ENCODE data around the gene BSN.
A peak's percentile ranks its signal among the peaks of the same experiment; 100 is the strongest.

Gene BSN

DNA sequence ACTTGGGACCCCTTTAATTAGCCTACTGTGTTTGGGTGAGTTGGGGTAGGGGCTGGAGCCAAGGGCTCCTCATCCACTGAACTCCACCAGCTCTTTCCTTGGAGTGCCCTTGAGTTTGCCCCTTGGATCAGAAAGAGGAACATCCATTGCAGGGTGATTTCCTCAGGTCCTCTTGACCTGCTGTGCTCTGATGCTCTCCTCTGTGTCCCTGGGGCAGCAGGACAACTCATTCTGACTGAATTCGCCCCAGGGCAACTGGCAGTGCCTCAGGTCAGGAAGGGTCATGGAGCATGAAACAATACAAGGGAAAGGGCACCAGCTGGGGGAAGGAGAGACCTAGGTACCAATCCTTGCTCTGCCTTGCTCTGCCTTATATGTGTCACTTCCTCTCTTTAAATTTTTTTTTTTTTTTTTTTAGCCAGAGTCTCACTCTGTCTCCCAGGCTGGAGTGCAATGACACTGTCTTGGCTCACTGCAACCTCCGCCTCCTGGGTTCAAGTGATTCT is 47.8 kb downstream of the BSN start:
- DNase-seq = no peak

DNA sequence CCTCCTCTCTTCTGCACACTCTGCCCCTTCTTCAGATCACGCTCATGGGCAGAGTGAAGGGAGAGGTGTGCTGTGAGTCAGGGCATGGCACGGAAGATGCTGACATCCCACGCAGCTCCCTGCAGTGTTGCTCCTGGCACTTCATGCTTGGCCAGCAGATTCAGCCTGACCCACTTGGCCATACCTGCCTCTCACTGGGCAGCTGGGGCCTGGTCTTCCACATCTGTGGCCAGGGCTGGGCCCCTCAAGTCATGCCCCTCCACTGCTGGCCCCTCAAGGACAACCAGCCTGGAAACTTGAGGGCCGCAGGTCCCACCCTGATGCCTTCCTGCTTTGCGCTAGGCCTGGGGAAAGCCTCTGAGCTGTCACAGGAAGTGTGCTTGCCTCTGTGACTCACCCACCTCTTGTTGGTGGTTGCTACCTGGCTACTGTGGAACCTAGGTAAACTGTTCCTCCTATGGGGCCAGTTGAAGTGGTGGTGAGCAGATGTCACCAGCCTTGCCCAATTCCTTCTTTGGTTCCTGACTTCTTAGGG is 48.7 kb downstream of the BSN start:
- peak; percentile 64 for DNase-seq

GRCh38 chr3:49606427-49606826 is 52.1 kb downstream of the BSN start:
- no peak for DNase-seq

GRCh38 chr3:49607105-49607591 is 52.9 kb downstream of the BSN start:
- DNase-seq = no peak

DNA sequence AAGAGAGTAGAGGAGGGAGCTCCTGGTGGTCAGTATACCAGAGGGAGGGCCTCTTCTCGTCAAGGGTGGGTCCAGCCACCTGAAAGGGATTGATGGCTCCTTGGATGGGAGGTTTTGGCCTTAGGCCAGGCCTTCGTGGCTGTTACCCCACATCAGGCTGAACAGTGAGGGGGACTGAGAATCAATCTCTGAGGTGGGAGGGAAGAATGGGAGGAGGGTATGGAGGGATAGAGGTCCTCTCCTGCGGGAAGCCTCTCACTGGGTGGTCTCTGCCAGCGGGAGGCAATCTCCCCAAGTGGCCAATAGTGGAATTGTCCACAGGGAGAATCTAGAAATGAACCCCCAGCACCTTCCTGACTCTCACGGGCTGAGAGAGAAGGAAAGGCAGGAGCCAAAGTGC is 53.5 kb downstream of the BSN start:
- no peak for DNase-seq

- DNase-seq = no peak
Observed at GRCh38 chr3:49609314-49609713, 55.0 kb downstream of the BSN start.

GRCh38 chr3:49609815-49610214 is 55.5 kb downstream of the BSN start:
- no peak for DNase-seq

- DNase-seq = no peak
Observed at GRCh38 chr3:49610666-49611280, 56.5 kb downstream of the BSN start.

- no peak for DNase-seq
Observed at GRCh38 chr3:49611291-49611690, 57.0 kb downstream of the BSN start.

- DNase-seq = no peak
Observed at GRCh38 chr3:49611719-49612118, 57.4 kb downstream of the BSN start.

DNA sequence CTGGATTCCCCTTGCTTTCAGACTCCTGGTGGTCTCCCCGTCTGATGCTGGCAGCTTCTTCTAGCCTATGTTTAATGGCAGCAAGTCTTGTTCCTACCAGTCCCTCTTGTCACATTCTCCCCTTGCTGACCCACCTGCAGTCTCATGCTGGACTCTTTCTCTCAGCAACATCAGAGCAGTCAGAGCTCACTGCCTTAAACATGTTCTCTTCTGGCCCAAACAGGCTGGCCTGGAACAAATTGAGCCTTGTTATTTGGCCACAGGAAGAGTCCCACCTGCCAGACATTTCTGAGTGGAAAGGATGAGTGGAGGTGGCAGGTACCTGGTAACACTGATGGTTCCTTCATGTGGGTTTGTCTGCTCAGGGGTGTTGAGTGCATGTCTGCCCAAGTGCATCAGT is 60.7 kb downstream of the BSN start:
- DNase-seq = no peak

GRCh38 chr3:49616061-49616460 is 61.8 kb downstream of the BSN start:
- DNase-seq = no peak

GRCh38 chr3:49616491-49616941 is 62.2 kb downstream of the BSN start:
- no peak for DNase-seq

- DNase-seq = no peak
Observed at GRCh38 chr3:49617390-49618013, 63.2 kb downstream of the BSN start.

- DNase-seq = no peak
Observed at GRCh38 chr3:49618412-49618811, 64.1 kb downstream of the BSN start.

DNA sequence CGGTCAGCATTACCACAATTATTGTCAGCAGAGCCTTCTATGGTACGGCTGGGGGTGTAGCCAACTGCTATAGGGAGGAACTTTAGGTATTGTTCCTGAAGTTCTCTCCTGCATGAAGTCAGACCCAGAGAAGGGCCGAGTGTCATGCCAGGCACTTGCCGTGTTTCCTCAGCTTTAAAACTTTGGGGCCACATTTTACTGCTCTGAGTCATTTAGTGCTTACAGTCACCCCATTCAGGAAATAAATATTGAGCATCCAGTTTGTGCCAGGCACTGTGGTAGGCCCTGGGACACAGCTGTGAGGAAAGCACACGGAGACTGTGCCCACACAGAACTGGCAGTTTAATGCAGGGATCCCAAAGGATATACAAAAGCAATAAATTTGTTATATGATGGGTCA is 65.4 kb downstream of the BSN start:
- DNase-seq = no peak

DNA sequence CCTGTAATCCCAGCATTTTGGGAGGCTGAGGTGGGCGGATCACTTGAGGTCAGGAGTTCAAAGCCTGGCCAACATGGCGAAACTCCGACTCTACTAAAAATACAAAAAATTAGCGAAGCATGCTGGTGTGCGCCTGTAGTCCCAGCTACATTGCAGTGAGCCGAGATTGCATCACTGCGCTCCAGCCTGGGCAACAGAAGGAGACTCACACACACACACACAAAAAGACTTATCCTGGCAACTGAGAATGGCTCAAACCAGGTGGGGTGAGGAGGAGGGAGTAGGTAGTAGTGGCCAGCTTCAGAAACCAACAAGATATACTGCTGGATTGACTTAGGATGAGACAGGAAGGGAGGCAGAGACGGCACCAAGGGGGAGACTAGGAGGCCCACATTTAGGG is 66.5 kb downstream of the BSN start:
- DNase-seq = no peak

- DNase-seq = no peak
Observed at GRCh38 chr3:49623071-49623470, 68.8 kb downstream of the BSN start.

DNA sequence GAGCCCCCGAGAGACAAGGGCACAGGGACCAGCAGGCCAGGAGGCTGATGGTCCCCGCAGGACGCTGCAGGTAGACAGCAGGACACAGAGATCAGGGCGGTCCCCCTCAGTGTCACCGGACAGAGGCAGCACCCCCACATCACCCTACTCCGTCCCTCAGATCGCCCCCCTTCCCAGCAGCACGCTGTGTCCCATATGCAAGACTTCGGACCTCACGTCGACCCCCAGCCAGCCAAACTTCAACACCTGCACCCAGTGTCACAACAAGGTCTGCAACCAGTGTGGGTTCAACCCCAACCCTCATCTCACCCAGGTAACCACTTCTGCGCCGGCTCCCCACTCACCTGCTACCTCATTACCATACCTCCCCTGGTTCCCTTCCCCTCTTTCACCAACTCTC is 70.8 kb downstream of the BSN start:
- DNase-seq = no peak

DNA sequence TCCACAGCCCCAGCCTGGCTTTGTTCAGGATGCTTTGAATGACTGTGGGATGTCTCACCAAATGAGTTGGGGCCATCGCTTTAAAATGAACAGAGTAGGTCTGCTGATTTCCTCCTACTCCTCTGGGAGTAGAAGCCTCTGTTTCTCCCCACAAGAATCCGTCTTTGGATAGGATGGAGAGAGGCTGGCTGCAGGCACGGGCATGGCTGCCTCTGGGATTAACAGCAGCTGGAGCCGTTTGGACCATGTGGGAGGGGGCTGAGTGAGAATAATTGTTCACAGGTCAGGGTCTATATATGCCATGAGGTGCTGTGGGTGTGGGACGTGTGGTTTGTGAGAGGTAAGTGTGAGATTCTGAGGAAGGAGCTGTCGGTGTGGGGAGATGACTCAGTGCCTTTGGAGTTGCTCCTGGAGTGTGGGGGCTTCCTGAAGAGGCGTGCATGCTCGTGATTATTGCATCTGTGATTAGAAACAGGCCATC is 71.9 kb downstream of the BSN start:
- no peak for DNase-seq

DNA sequence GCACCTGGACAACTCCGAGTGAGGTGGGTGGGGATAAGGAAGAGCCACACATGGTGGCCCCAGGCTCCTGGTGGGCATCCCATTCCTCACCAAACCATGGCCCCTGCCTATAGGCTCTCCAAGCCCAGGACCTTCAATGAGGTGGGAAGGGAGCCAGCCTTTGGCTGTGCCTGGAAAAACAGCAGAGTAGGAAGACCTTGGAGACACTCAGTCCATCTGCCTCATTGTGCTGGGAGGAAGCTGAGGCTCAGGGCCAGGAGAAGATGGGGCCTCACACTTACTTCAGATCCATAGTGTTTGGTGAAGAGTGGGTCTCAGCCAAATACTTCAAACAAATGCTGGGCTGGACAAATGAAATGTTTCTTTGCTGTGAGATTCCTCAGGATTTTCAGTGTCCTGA is 72.5 kb downstream of the BSN start:
- DNase-seq = no peak

GRCh38 chr3:49627634-49628033 is 73.4 kb downstream of the BSN start:
- DNase-seq = no peak

DNA sequence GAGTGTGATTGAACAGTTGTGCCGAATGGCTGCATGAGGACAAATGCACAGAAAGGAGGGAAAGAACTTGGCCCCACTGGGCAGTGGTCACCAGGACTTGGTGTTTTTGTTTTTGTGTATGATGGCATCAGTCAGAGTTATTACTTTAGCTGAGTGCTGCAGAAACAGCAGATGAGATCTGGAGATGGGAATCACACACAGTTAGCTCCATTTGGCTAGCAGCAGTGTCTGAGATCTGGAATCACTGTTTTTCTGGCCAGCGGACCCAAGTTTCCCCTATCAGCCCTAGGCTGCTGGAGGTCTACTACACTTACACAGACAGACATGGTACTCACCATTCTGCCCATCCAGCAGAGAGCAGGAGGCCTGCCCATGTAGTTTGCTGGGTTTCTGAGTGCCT is 74.0 kb downstream of the BSN start:
- DNase-seq = no peak

DNA sequence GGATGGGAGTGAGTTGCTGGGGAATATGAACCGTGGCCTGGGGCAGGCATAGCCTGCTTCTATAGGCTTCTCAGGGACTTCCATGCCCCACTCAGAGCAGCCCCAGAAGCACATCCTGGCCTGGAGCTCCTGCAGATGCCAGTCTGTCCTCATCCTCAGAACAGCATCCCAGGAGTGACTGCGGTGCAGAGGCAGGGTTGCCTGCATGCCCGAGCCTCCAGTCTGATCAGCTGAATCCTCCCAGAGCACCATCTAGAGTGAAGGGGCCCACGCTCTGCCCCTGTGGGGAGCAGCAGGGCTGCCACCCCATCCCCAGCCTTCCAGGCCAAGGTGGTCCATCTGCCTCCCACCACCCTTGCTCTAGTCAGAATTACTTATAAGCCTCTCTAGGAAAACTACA is 75.2 kb downstream of the BSN start:
- DNase-seq = no peak

Measured in CD4-positive, alpha-beta T cell treated with Interleukin-10 for 1 hour (primary cell).